ENCODE results near the gene PEG3. TPM values are rescaled to one million over a fixed set of nuclear protein-coding genes. Genes with fewer than 3 reads are reported as not detected.

The PEG3 gene
- total and polyA plus RNA-seq, 2 of the 13 experiments (the other 11 are each of a cell fraction or from before 2014, with no cell fraction given), result 217 to 394 TPM

GRCh38 chr19:56837492-56838023 is 3.0 kb downstream of the PEG3 start (continued):
- TF ChIP-seq RAD21 (CRISPR knock-in tag; IDR thresholded peaks at IDR 0.05) (0 out of 2 replicates have a peak, but pooled peaks have one; percentile 6), TFDP2 (CRISPR knock-in tag; IDR thresholded peaks at IDR 0.05) (0 out of 2 replicates have a peak, but pooled peaks have one; percentile 8), PPARG (CRISPR knock-in tag; conservative IDR thresholded peaks at IDR 0.05) (no peak), MED8 (CRISPR knock-in tag; IDR thresholded peaks at IDR 0.05; ENCODE audit: insufficient replicate concordance) (no peak), MTA3 (CRISPR knock-in tag; IDR thresholded peaks at IDR 0.05) (no peak), MXI1 (IDR thresholded peaks at IDR 0.05; ENCODE audit: borderline replicate concordance, low read depth, low read length) (peak; percentile 77; the same call in 1 of the 3 replicates), USF2 (IDR thresholded peaks at IDR 0.05; ENCODE audit: low read depth, low read length) (no peak), USF2 (CRISPR knock-in tag; IDR thresholded peaks at IDR 0.05; ENCODE audit: borderline replicate concordance) (0 out of 2 replicates have a peak, but pooled peaks have one; percentile 5), GATAD2A (CRISPR knock-in tag; IDR thresholded peaks at IDR 0.05) (0 out of 2 replicates have a peak, but pooled peaks have one; percentile 26), PHF21A (CRISPR knock-in tag; IDR thresholded peaks at IDR 0.05) (no peak), HNRNPL (IDR thresholded peaks at IDR 0.05; ENCODE audit: low read depth, low read length) (peak; percentile 97), MAZ (IDR thresholded peaks at IDR 0.05; ENCODE audit: borderline replicate concordance, low read depth, low read length) (0 out of 2 replicates have a peak, but pooled peaks have one; percentile 17), MAZ (CRISPR knock-in tag; IDR thresholded peaks at IDR 0.05; ENCODE audit: low read depth) (no peak), ZNF280D (CRISPR knock-in tag; IDR thresholded peaks at IDR 0.05) (peak; percentile 29; the same call in 1 of the 2 replicates), SMAD9 (CRISPR knock-in tag; IDR thresholded peaks at IDR 0.05) (no peak)
- TF ChIP-seq, protein P1, sequence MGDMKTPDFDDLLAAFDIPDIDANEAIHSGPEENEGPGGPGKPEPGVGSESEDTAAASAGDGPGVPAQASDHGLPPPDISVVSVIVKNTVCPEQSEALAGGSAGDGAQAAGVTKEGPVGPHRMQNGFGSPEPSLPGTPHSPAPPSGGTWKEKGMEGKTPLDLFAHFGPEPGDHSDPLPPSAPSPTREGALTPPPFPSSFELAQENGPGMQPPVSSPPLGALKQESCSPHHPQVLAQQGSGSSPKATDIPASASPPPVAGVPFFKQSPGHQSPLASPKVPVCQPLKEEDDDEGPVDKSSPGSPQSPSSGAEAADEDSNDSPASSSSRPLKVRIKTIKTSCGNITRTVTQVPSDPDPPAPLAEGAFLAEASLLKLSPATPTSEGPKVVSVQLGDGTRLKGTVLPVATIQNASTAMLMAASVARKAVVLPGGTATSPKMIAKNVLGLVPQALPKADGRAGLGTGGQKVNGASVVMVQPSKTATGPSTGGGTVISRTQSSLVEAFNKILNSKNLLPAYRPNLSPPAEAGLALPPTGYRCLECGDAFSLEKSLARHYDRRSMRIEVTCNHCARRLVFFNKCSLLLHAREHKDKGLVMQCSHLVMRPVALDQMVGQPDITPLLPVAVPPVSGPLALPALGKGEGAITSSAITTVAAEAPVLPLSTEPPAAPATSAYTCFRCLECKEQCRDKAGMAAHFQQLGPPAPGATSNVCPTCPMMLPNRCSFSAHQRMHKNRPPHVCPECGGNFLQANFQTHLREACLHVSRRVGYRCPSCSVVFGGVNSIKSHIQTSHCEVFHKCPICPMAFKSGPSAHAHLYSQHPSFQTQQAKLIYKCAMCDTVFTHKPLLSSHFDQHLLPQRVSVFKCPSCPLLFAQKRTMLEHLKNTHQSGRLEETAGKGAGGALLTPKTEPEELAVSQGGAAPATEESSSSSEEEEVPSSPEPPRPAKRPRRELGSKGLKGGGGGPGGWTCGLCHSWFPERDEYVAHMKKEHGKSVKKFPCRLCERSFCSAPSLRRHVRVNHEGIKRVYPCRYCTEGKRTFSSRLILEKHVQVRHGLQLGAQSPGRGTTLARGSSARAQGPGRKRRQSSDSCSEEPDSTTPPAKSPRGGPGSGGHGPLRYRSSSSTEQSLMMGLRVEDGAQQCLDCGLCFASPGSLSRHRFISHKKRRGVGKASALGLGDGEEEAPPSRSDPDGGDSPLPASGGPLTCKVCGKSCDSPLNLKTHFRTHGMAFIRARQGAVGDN (CRISPR knock-in tag; IDR thresholded peaks at IDR 0.05), result peak; percentile 65
- TF ChIP-seq, protein P2, sequence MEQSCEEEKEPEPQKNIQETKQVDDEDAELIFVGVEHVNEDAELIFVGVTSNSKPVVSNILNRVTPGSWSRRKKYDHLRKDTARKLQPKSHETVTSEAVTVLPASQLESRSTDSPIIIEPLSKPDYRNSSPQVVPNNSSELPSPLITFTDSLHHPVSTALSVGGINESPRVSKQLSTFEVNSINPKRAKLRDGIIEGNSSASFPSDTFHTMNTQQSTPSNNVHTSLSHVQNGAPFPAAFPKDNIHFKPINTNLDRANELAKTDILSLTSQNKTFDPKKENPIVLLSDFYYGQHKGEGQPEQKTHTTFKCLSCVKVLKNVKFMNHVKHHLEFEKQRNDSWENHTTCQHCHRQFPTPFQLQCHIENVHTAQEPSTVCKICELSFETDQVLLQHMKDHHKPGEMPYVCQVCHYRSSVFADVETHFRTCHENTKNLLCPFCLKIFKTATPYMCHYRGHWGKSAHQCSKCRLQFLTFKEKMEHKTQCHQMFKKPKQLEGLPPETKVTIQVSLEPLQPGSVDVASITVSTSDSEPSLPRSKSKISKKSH (CRISPR knock-in tag; IDR thresholded peaks at IDR 0.05; ENCODE audit: borderline replicate concordance), result 0 out of 2 replicates have a peak, but pooled peaks have one; percentile 21

All from HepG2 (cell line).